ENCODE data around the gene FEV. TPM values are rescaled to one million over a fixed set of nuclear protein-coding genes. Genes with fewer than 3 reads are reported as not detected.
"Not testable (repeated sequence)": the region's sequence is repeated elsewhere in the genome, so short reads cannot be mapped to it uniquely, and the experiment has no call there.

Gene FEV
- total RNA-seq, 1 donor from 2014 or later: not detected

- Mint-ChIP-seq H3K27ac (no peak overlapping the region), H3K9me3 (no peaks in the 10 kb centered on the region), H3K4me3 (no peak overlapping the region), H3K27me3 (peaks cover 31% of the 10 kb centered on the region), H3K36me3 (ENCODE audit: low read depth) (no peaks in the 10 kb centered on the region), H3K4me1 (no peaks in the 10 kb centered on the region)
- DNase-seq: no peak
- intact Hi-C loops (cut with micrococcal nuclease): no loop called here
Measured at GRCh38 chr2:218944759-218945404, 40.1 kb downstream of the FEV start.

- H3K4me1 Mint-ChIP-seq; H3K9me3 Mint-ChIP-seq; intact Hi-C loops (cut with micrococcal nuclease); H3K36me3 Mint-ChIP-seq (ENCODE audit: low read depth); DNase-seq; H3K4me3 Mint-ChIP-seq; H3K27ac Mint-ChIP-seq: not testable (repeated sequence)
- peaks cover 22% of the 10 kb centered on the region for H3K27me3 Mint-ChIP-seq
Measured at GRCh38 chr2:218931751-218932150, 53.2 kb downstream of the FEV start.

Other genes starting within 250 kb of the FEV start
- gene CYP27A1, start 203.0 kb downstream of the FEV start, total RNA-seq: 0.09 TPM in 1 of 2 replicates, not detected in the other
- gene PRKAG3, start 153.4 kb downstream of the FEV start, total RNA-seq: not detected in 2 replicates
- not detected in 2 replicates for gene WNT6, start 125.4 kb downstream of the FEV start, total RNA-seq
- gene WNT10A, start 104.3 kb downstream of the FEV start, total RNA-seq: 0.12 and 0.28 TPM in 2 replicates
- gene CDK5R2, start 25.5 kb downstream of the FEV start, total RNA-seq: not detected in 2 replicates
- not detected in 2 replicates for gene CRYBA2, start 8.2 kb upstream of the FEV start, total RNA-seq
- gene CFAP65, start 56.3 kb upstream of the FEV start, total RNA-seq: not detected in 2 replicates
- gene IHH, start 75.7 kb upstream of the FEV start, total RNA-seq: not detected in 2 replicates
- gene NHEJ1, start 175.6 kb upstream of the FEV start, total RNA-seq: 20.7 and 22.8 TPM in 2 replicates
- 1.8 and 2.3 TPM in 2 replicates for gene SLC23A3, start 184.8 kb upstream of the FEV start, total RNA-seq
- 62.0 and 62.6 TPM in 2 replicates for gene CNPPD1, start 191.7 kb upstream of the FEV start, total RNA-seq
- gene RETREG2, start 193.1 kb upstream of the FEV start, total RNA-seq: 54.1 and 57.4 TPM in 2 replicates
- gene ZFAND2B, start 221.6 kb upstream of the FEV start, total RNA-seq: 36.7 and 37.4 TPM in 2 replicates
- 28.8 TPM in 2 replicates for gene ABCB6, start 233.8 kb upstream of the FEV start, total RNA-seq
- gene ATG9A, start 244.5 kb upstream of the FEV start, total RNA-seq: 61.6 and 67.2 TPM in 2 replicates
- gene ANKZF1, start 244.6 kb upstream of the FEV start, total RNA-seq: 144 and 149 TPM in 2 replicates